HUES64 (cell line): ENCODE measurements around the gene TLNRD1.

Source experiments
- H3K27ac ChIP-seq: 2 replicates; pipeline ENCODE4 v1.7.0; 2013; ENCODE audit warnings: low read depth, low read length, inconsistent platforms
- H3K27me3 ChIP-seq: 2 replicates; pipeline ENCODE4 v1.6.1; 2013; ENCODE audit warnings: mild to moderate bottlenecking, low read length; ENCODE audit not compliant: insufficient read depth
- H3K36me3 ChIP-seq: 2 replicates; pipeline ENCODE4 v1.6.1; 2013; ENCODE audit warnings: mild to moderate bottlenecking, low read length; ENCODE audit not compliant: insufficient read depth
- H3K4me1 ChIP-seq: 2 replicates; pipeline ENCODE4 v1.6.1; 2013; ENCODE audit warnings: mild to moderate bottlenecking, low read length, moderate library complexity; ENCODE audit not compliant: insufficient read depth
- H3K4me3 ChIP-seq: 2 replicates; pipeline ENCODE4 v1.5.1; 2013; ENCODE audit warnings: mild to moderate bottlenecking, low read length, moderate library complexity
- H3K9ac ChIP-seq: 2 replicates; pipeline ENCODE4 v1.6.1; 2013; ENCODE audit warnings: mild to moderate bottlenecking, low read depth, low read length
- H3K9me3 ChIP-seq: 2 replicates; pipeline ENCODE4 v1.6.1; 2013; ENCODE audit warnings: low read depth, low read length; ENCODE audit not compliant: insufficient read depth
- WGBS: fragments of 150-250, 120-280 bp; methylation state at CpG from one replicate; pipeline ENCODE4 v1.1.7; 2013; ENCODE audit warnings: missing lambda C conversion rate; 5-methylcytosine and 5-hydroxymethylcytosine counted together

The TLNRD1 gene

GRCh38 chr15:81015621-81016488, 15.1 kb downstream of the TLNRD1 start:
- Histone ChIP-seq H3K4me3 (no peak overlapping the region), H3K9me3 (no peaks in the 10 kb centered on the region), H3K27ac (no peak overlapping the region), H3K4me1 (no peaks in the 10 kb centered on the region), H3K27me3 (no peaks in the 10 kb centered on the region), H3K36me3 (no peaks in the 10 kb centered on the region), H3K9ac (no peak overlapping the region)
- WGBS: 86% methylated on average over 8 of the region's 8 CpGs

DNA sequence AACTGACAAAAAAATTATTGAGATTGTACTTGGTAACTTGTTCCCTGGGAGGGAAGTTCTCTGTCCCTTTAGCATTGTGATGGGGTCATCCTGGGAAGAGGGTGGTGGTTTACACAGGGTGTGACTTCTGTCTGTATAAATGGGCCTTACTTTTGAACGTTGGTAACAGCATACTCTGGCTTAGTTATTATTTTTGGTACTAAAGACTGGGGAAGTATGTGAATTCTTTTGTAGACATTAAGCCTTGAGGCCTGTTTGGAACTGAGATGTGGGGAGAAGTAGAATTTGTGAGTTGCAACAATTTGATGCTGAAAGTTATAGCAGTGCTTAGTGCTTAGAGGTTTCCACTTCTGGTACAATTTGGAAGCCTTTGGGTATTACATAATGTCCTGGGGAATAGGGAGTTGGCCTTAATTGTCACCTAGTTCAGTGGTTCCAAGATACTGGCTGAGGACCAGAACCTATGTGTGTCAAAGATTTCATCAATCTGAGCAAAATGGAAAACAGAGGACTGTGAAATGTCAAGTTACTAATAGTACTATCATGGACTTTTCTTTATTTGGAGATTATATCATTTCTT, 15.9 kb downstream of the TLNRD1 start:
- no peak overlapping the region for H3K9ac ChIP-seq
- no peaks in the 10 kb centered on the region for H3K9me3 ChIP-seq
- no peaks in the 10 kb centered on the region for H3K4me1 ChIP-seq
- H3K27me3 ChIP-seq: no peaks in the 10 kb centered on the region
- H3K4me3 ChIP-seq: no peak overlapping the region
- H3K27ac ChIP-seq: no peak overlapping the region
- H3K36me3 ChIP-seq: no peaks in the 10 kb centered on the region
- WGBS: 78% methylated on average over 1 of the region's 1 CpG

GRCh38 chr15:81018197-81018596, 17.5 kb downstream of the TLNRD1 start:
- Histone ChIP-seq H3K27ac (no peak overlapping the region), H3K27me3 (no peaks in the 10 kb centered on the region), H3K4me3 (no peak overlapping the region), H3K36me3 (no peaks in the 10 kb centered on the region), H3K9me3 (no peaks in the 10 kb centered on the region), H3K4me1 (0 out of 2 replicates have a peak, but pooled peaks cover 1% of the 10 kb centered on the region), H3K9ac (no peak overlapping the region)
- WGBS: 91% methylated on average over 2 of the region's 2 CpGs

GRCh38 chr15:81021321-81021720, 20.6 kb downstream of the TLNRD1 start:
- Histone ChIP-seq H3K9me3 (no peaks in the 10 kb centered on the region), H3K27ac (no peak overlapping the region), H3K4me1 (peaks cover 17% of the 10 kb centered on the region), H3K27me3 (no peaks in the 10 kb centered on the region), H3K9ac (no peak overlapping the region), H3K4me3 (no peak overlapping the region), H3K36me3 (no peaks in the 10 kb centered on the region)
- 94% methylated on average over 6 of the region's 7 CpGs for WGBS

DNA sequence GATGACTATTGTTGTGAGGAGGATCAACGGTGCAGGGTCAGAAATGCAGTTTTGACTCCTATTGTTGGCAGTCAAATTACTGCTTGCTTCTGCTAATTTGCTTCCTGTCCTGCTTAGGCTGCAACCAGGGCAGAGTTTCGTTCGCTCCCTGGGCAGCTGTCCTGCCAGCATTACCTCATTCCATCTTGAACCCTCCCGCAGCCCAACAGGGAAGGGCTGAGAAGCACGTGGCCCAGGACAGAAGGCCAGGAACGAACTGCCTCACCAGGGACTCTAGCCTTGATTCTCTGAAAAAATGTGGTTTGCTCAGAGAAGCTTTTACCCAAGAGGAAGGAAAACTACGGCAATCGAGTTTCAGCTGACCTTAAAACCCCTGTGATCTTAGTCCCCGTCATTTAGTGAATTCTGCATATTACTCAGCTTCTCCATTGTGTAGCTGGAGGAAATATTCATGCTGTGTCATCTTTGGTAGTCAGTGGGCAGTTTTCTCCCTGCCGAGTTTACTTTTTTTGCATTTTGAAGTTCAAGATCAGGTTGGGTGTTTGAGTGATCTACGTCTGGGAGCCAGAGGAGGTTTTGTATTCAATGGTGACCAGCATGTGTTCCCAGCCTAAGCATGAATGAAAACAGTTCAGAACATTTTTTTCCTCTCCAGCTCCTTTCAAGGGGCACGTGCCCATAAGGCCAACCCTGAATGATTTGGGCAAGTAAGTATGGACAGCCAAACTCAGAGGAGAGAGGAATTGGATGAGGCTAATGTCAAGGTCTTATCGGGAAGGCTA, 23.0 kb downstream of the TLNRD1 start:
- H3K9ac ChIP-seq: no peak overlapping the region; the same call in 1 of the 2 replicates
- no peaks in the 10 kb centered on the region for H3K36me3 ChIP-seq
- no peaks in the 10 kb centered on the region for H3K9me3 ChIP-seq
- WGBS: 59% methylated on average over 13 of the region's 13 CpGs
- H3K4me3 ChIP-seq: no peak overlapping the region
- peaks cover 21% of the 10 kb centered on the region for H3K4me1 ChIP-seq
- peak overlapping the region; percentile 41 for H3K27ac ChIP-seq
- no peaks in the 10 kb centered on the region for H3K27me3 ChIP-seq

DNA sequence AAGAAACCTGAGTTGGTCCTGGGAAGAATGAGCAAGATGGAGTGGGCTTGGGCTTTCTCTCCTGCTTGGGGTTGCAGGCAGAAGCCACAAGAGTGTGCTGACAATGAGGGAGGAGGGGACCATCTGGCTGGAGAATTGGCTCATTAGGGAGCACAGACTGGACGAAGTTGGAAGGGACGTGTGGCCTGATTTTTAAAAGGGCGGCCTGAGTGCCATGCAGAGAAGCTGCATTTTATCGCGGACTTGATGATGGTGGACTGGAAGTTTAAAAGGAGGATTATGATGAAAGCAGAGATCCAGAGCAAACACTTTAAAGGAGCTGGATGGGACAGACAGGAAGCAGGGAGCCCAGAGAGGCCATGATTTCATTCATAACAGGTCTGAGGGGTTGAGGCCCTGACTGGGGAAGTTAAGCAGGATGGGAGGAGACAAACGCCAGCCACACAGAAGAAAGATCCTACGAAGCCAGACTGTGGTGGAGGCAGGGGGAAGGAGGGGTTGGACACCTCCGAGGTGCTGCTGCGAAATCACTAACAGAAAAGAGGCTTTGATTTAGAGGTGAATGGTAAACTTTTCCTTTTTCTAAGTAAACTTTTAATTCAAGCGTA, 23.6 kb downstream of the TLNRD1 start:
- Histone ChIP-seq H3K9me3 (no peaks in the 10 kb centered on the region), H3K9ac (no peak overlapping the region), H3K4me3 (no peak overlapping the region), H3K27ac (no peak overlapping the region), H3K27me3 (no peaks in the 10 kb centered on the region), H3K36me3 (no peaks in the 10 kb centered on the region), H3K4me1 (peaks cover 24% of the 10 kb centered on the region)
- WGBS: 86% methylated on average over 10 of the region's 10 CpGs

DNA sequence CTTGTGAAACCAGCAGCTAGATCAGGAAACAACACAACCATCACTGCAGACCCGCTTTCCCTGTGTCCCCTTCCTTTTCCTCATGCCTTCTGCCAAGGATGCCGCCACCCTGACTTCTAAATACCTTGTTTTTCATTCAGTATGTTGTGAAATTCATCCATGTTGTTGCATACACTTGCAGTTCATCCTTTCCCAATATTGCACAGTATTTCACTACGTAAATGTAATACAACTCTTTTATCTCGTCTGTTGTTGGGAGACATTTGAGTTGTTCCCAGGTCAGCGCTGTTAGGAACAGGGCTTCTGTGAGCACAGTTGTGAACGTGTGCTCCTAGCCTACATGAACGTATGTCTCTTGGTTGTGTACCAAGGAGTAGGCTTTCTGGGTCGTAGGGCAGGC, 24.2 kb downstream of the TLNRD1 start:
- Histone ChIP-seq H3K4me3 (no peak overlapping the region), H3K4me1 (peaks cover 24% of the 10 kb centered on the region), H3K36me3 (no peaks in the 10 kb centered on the region), H3K27me3 (no peaks in the 10 kb centered on the region), H3K27ac (no peak overlapping the region), H3K9me3 (no peaks in the 10 kb centered on the region; the same call in 1 of the 2 replicates), H3K9ac (no peak overlapping the region)
- WGBS: 91% methylated on average over 8 of the region's 8 CpGs

GRCh38 chr15:81025721-81026370, 25.1 kb downstream of the TLNRD1 start:
- 92% methylated on average over 4 of the region's 4 CpGs for WGBS
- no peaks in the 10 kb centered on the region; the same call in 1 of the 2 replicates for H3K9me3 ChIP-seq
- no peaks in the 10 kb centered on the region for H3K36me3 ChIP-seq
- no peak overlapping the region for H3K9ac ChIP-seq
- H3K27ac ChIP-seq: no peak overlapping the region
- no peak overlapping the region for H3K4me3 ChIP-seq
- peaks cover 24% of the 10 kb centered on the region for H3K4me1 ChIP-seq
- no peaks in the 10 kb centered on the region for H3K27me3 ChIP-seq

- Histone ChIP-seq H3K9me3 (no peaks in the 10 kb centered on the region; the same call in 1 of the 2 replicates), H3K4me3 (no peak overlapping the region), H3K9ac (no peak overlapping the region), H3K4me1 (peaks cover 24% of the 10 kb centered on the region), H3K36me3 (no peaks in the 10 kb centered on the region), H3K27ac (no peak overlapping the region), H3K27me3 (no peaks in the 10 kb centered on the region)
- WGBS: 100% methylated on average over 1 of the region's 2 CpGs
Measured at GRCh38 chr15:81026836-81027599, 26.3 kb downstream of the TLNRD1 start.
